Upper lobe of left lung (tissue), 4 donors: ENCODE measurements around the gene HSPB3.

ENCODE experiments used
- EP300 ChIP-seq, 4 donors: sonication (generic); formaldehyde crosslinking; IDR thresholded peaks; one replicate each; pipeline ENCODE4 v1.5.1; 2017; ENCODE audit warnings: antibody characterized with exemption in 4 of 4, control low read depth in 2 of 4
- TF ChIP-seq, protein P1 (sequence below), 6 experiments: fragments of 450-650 bp in 4 of 6; fragments of 200-600 bp in 2 of 6; sonication (generic) in 2 of 6; IDR thresholded peaks; one replicate each; pipeline ENCODE4 v1.5.1; 2016 to 2019; ENCODE audit warnings: antibody characterized with exemption in 6 of 6

DNA sequence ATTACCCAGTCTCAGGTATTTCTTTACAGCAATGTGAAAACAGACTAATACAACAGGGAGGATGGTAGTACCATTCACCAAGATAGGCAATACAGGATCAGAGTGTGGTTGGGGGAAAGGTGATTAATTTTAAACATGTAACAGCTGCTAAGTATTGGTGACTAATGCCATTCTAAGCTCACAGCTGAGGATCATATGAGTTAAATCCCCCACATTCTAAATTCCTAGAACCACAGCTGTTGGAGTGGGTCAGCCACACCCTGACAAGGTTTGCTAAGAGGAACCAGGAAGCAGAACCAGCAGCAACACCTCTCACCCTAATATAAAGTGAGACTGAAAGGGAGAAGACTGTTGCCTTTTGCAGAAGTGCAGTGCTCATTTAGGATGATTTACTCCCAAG is 24.8 kb downstream of the HSPB3 start:
- TF ChIP-seq, protein P1, sequence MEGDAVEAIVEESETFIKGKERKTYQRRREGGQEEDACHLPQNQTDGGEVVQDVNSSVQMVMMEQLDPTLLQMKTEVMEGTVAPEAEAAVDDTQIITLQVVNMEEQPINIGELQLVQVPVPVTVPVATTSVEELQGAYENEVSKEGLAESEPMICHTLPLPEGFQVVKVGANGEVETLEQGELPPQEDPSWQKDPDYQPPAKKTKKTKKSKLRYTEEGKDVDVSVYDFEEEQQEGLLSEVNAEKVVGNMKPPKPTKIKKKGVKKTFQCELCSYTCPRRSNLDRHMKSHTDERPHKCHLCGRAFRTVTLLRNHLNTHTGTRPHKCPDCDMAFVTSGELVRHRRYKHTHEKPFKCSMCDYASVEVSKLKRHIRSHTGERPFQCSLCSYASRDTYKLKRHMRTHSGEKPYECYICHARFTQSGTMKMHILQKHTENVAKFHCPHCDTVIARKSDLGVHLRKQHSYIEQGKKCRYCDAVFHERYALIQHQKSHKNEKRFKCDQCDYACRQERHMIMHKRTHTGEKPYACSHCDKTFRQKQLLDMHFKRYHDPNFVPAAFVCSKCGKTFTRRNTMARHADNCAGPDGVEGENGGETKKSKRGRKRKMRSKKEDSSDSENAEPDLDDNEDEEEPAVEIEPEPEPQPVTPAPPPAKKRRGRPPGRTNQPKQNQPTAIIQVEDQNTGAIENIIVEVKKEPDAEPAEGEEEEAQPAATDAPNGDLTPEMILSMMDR (IDR thresholded peaks at IDR 0.05), result no peak
- TF ChIP-seq EP300 (IDR thresholded peaks at IDR 0.05), result no peak
